DOHH2 (cell line): ENCODE data around the gene PALLD.

ENCODE experiments used
- H3F3A ChIP-seq: fragments of 200-600 bp; sonication (generic), shearing (Covaris generic); 2 replicates; pipeline ENCODE4 v1.6.0; 2016; ENCODE audit warnings: antibody characterized with exemption, mild to moderate bottlenecking; ENCODE audit not compliant: control insufficient read depth, insufficient read depth
- H3K27ac ChIP-seq: fragments of 200-600 bp; sonication (generic); 2 replicates; pipeline ENCODE4 v1.5.1; 2014; ENCODE audit warnings: low read depth, mild to moderate bottlenecking, low read length, moderate library complexity
- H3K27me3 ChIP-seq: fragments of 200-600 bp; sonication (generic); 2 replicates; pipeline ENCODE4 v1.6.1; 2014; ENCODE audit warnings: mild to moderate bottlenecking, low read length, mixed read lengths; ENCODE audit not compliant: control insufficient read depth
- H3K36me3 ChIP-seq: fragments of 200-600 bp; sonication (generic); 2 replicates; pipeline ENCODE4 v1.6.1; 2014; ENCODE audit warnings: mild to moderate bottlenecking, low read length, moderate library complexity, mixed read lengths; ENCODE audit not compliant: control insufficient read depth
- H3K4me1 ChIP-seq: fragments of 200-600 bp; sonication (generic); 2 replicates; pipeline ENCODE4 v1.6.1; 2014; ENCODE audit warnings: mild to moderate bottlenecking, low read length, mixed read lengths; ENCODE audit not compliant: control insufficient read depth
- H3K4me2 ChIP-seq: fragments of 200-600 bp; sonication (generic); 2 replicates; pipeline ENCODE4 v1.6.0; 2014; ENCODE audit warnings: mild to moderate bottlenecking, low read length, moderate library complexity
- H3K4me3 ChIP-seq: fragments of 200-600 bp; sonication (generic); 2 replicates; pipeline ENCODE4 v1.5.1; 2014; ENCODE audit warnings: mild to moderate bottlenecking, low read length, mixed read lengths
- H3K79me2 ChIP-seq: fragments of 200-600 bp; sonication (generic); 2 replicates; pipeline ENCODE4 v1.6.1; 2014; ENCODE audit warnings: mild to moderate bottlenecking, low read length, mixed read lengths; ENCODE audit not compliant: control insufficient read depth
- H3K9me2 ChIP-seq: fragments of 200-600 bp; sonication (generic); replicated peaks from 2 replicates; pipeline ENCODE4 v1.6.1; 2014; ENCODE audit warnings: mild to moderate bottlenecking, low read length, mixed read lengths; ENCODE audit not compliant: control insufficient read depth
- H3K9me3 ChIP-seq: fragments of 200-600 bp; sonication (generic); 2 replicates; pipeline ENCODE4 v1.6.1; 2014; ENCODE audit warnings: antibody characterized with exemption, low read length, mixed read lengths; ENCODE audit not compliant: control insufficient read depth, insufficient read depth
- H4K20me1 ChIP-seq: fragments of 200-600 bp; sonication (generic); 2 replicates; pipeline ENCODE4 v1.6.0; 2014; ENCODE audit warnings: low read depth, mild to moderate bottlenecking, antibody characterized with exemption, low read length, moderate library complexity; ENCODE audit not compliant: control insufficient read depth, insufficient read depth
- EZH2phosphoT487 ChIP-seq: fragments of 200-600 bp; sonication (generic); IDR thresholded peaks from 2 replicates; pipeline ENCODE4 v1.6.1; 2017; ENCODE audit warnings: borderline replicate concordance, mild to moderate bottlenecking, antibody characterized with exemption, low read length, moderate library complexity, mixed read lengths
- TF ChIP-seq, protein P1 (sequence below): fragments of 200-600 bp; sonication (generic); IDR thresholded peaks from one replicate; pipeline ENCODE4 v1.5.1; 2014; ENCODE audit warnings: antibody characterized with exemption, mild to moderate bottlenecking, low read depth, low read length; ENCODE audit not compliant: poor library complexity, severe bottlenecking

PALLD gene

DNA sequence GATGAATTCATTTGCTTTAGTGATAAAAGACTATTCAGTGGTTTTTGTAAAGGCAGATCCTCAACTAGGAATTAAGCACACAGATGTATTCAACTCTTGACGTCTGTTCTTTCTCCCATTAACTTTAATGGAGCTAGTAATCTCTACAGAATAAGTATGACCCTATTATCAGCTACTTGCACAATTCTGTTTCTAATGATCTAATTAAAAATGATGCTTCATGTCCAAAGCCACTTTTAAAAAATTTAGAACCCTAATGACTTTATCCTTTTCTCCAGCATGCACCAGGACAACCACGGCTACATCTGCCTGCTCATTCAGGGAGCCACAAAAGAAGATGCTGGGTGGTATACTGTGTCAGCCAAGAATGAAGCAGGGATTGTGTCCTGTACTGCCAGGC is 427.8 kb downstream of the PALLD start:
- no peaks in the 10 kb centered on the region for H3K9me3 ChIP-seq

DNA sequence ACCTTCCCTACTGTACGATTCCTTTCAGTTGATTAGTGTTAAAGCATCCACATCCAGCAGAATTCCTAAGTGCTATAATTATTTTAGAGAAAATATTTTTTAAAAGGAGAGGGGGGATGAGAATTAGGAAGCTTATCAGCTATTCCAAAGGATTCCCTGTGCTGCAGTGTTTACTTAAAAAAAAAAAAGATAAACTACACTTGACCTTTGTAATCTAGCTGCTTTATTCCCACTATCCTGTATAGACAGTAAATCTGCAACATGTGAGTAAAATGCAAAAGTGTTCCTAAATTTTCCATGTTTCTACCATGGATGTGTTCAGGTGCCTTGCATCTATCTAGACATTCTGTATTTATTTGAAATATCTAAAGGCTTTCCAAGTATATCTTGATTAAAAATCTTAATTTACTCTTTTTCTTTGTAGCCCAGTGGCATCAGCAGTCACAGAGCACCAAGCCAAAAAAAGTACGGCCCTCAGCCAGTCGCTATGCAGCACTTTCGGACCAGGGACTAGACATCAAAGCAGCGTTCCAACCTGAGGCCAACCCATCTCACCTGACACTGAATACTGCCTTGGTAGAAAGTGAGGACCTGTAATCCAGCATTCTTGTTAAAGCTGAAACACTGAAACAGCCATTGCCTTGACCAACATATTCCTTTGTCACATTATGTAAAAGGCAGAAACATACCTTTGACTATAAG is 429.1 kb downstream of the PALLD start:
- Histone ChIP-seq H3K36me3 (no peaks in the 10 kb centered on the region), H3K79me2 (no peaks in the 10 kb centered on the region), H3K9me2 (no peaks in the 10 kb centered on the region), H3K27me3 (no peaks in the 10 kb centered on the region), H3K4me1 (no peaks in the 10 kb centered on the region), H3K4me2 (no peak overlapping the region), H3F3A (no peaks in the 10 kb centered on the region), H3K27ac (no peak overlapping the region), H4K20me1 (no peaks in the 10 kb centered on the region), H3K4me3 (no peak overlapping the region), H3K9me3 (no peaks in the 10 kb centered on the region)
- TF ChIP-seq EZH2phosphoT487: no peak
- TF ChIP-seq, protein P1, sequence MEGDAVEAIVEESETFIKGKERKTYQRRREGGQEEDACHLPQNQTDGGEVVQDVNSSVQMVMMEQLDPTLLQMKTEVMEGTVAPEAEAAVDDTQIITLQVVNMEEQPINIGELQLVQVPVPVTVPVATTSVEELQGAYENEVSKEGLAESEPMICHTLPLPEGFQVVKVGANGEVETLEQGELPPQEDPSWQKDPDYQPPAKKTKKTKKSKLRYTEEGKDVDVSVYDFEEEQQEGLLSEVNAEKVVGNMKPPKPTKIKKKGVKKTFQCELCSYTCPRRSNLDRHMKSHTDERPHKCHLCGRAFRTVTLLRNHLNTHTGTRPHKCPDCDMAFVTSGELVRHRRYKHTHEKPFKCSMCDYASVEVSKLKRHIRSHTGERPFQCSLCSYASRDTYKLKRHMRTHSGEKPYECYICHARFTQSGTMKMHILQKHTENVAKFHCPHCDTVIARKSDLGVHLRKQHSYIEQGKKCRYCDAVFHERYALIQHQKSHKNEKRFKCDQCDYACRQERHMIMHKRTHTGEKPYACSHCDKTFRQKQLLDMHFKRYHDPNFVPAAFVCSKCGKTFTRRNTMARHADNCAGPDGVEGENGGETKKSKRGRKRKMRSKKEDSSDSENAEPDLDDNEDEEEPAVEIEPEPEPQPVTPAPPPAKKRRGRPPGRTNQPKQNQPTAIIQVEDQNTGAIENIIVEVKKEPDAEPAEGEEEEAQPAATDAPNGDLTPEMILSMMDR: no peak

More for the DNA sequence above, 427.8 kb downstream of the PALLD start:
- no peaks in the 10 kb centered on the region for H3K79me2 ChIP-seq
- no peaks in the 10 kb centered on the region for H3K9me2 ChIP-seq
- H4K20me1 ChIP-seq: no peaks in the 10 kb centered on the region
- H3K36me3 ChIP-seq: no peaks in the 10 kb centered on the region
- no peaks in the 10 kb centered on the region for H3K27me3 ChIP-seq
- no peak overlapping the region for H3K4me2 ChIP-seq
- H3K27ac ChIP-seq: no peak overlapping the region
- H3F3A ChIP-seq: no peaks in the 10 kb centered on the region
- no peaks in the 10 kb centered on the region for H3K4me1 ChIP-seq
- TF ChIP-seq EZH2phosphoT487: no peak
- TF ChIP-seq, protein P1: no peak
- H3K4me3 ChIP-seq: no peak overlapping the region

DNA sequence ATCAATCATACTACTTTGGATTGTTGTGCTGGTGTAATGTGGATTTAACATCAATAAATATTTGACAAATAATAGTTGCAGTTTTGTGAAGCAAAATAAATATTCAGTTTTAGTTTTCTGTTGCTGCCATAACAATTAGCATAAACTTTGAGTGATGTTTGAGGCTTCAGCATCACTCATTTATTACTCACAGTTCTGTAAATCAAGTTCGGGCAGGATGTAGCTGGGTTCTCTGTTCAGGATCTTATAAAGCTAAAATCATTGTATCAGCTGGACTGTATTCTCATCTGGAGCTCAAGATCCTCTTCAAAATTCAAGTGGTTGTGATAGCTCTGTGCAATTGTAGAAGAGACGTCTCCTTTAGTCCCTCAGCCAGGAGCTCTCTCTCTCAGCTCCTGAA is 431.5 kb downstream of the PALLD start:
- H3K4me3 ChIP-seq: no peak overlapping the region
- H3K27ac ChIP-seq: no peak overlapping the region
- H3K9me2 ChIP-seq: no peaks in the 10 kb centered on the region
- no peaks in the 10 kb centered on the region for H3F3A ChIP-seq
- H3K79me2 ChIP-seq: no peaks in the 10 kb centered on the region
- no peaks in the 10 kb centered on the region for H3K4me1 ChIP-seq
- peaks cover 7% of the 10 kb centered on the region; the same call in 1 of the 2 replicates for H3K9me3 ChIP-seq
- H3K27me3 ChIP-seq: no peaks in the 10 kb centered on the region
- no peak for TF ChIP-seq EZH2phosphoT487
- no peaks in the 10 kb centered on the region for H4K20me1 ChIP-seq
- H3K36me3 ChIP-seq: no peaks in the 10 kb centered on the region
- no peak overlapping the region for H3K4me2 ChIP-seq

DNA sequence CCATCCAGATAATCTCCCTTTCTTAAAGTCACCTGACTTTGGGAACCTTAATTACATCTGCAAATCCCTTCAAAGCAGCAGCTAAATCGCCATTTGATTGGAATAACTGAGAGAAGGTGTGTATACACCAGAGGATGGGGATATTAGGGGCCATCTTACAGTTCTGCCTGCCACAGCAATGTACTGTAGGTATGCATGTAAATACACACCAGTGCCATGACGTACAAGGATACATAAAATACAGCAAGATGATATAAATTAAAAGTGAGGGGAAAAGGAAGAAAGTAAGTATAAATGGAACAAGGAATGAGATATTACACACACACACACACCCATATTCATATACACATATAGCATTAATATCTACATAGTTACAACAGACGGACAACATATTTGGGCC is 432.0 kb downstream of the PALLD start:
- TF ChIP-seq EZH2phosphoT487: no peak
- TF ChIP-seq, protein P1: no peak

More for the DNA sequence above, 432.0 kb downstream of the PALLD start:
- H3K27ac ChIP-seq: no peak overlapping the region
- H3K36me3 ChIP-seq: no peaks in the 10 kb centered on the region
- no peaks in the 10 kb centered on the region for H3K27me3 ChIP-seq
- H3K4me1 ChIP-seq: no peaks in the 10 kb centered on the region
- no peaks in the 10 kb centered on the region for H4K20me1 ChIP-seq
- H3K9me3 ChIP-seq: peaks cover 7% of the 10 kb centered on the region; the same call in 1 of the 2 replicates
- no peak overlapping the region for H3K4me3 ChIP-seq
- H3K4me2 ChIP-seq: no peak overlapping the region
- H3K9me2 ChIP-seq: no peaks in the 10 kb centered on the region
- H3K79me2 ChIP-seq: no peaks in the 10 kb centered on the region
- no peaks in the 10 kb centered on the region for H3F3A ChIP-seq
